ENCODE results near the gene ZNF497. TPM values are rescaled to one million over a fixed set of nuclear protein-coding genes. Genes with fewer than 3 reads are reported as not detected.

Gene ZNF497
- total RNA-seq, 1 donor from 2014 or later: 2.5 TPM

GRCh38 chr19:58382997-58383603 lies 20.5 kb upstream of the ZNF497 start:
- peaks cover 43% of the 10 kb centered on the region for H3K4me1 ChIP-seq
- intact Hi-C loops (cut with DNase I): no loop called here
- H3K27me3 ChIP-seq (ENCODE audit: low read depth): no peaks in the 10 kb centered on the region

DNA sequence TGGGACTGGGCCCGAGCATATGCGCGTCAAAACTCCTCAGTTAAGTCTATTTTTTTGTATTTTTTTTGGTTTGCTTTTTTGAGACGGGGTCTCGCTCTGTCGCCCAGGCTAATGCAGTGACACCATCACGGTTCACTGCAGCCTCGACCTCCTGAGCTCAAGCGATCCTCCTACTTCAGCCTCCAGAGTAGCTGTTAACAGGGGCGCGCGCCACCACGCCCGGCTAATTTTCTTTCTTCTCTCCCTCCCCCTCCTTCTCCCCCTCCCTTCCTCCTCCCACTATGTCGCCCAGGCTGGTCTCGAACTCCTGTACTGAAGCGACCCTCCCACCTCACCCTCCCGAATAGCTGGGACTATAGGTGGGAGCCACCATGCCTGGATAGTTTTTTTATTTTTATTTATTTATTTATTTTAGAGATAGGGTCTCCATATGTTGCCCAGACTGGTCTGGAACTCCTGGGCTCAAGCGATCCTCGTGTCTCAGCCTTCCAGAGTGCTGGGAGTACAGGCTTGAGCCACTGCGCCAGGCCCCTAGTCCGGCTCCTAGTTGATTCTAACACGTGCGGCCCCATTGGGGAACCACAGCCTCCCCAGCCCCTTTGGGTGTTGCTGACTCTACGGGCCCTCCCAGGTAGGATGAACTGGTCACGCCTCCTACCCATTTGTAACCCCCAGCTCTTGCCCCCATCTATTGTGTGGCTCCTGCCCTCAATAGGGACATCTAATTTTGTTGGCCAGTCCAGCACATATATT lies 19.1 kb upstream of the ZNF497 start:
- Histone ChIP-seq H3K4me1 (peaks cover 36% of the 10 kb centered on the region), H3K36me3 (no peaks in the 10 kb centered on the region), H3K4me3 (peak overlapping the region; percentile 85), H3K27ac (peak overlapping the region; percentile 94), H3K9me3 (no peaks in the 10 kb centered on the region), H3K27me3 (ENCODE audit: low read depth) (no peaks in the 10 kb centered on the region)
- DNase-seq (peak; percentile 56), ATAC-seq (no peak)
- intact Hi-C loops (cut with DNase I): no loop called here
- TF ChIP-seq, protein P1, sequence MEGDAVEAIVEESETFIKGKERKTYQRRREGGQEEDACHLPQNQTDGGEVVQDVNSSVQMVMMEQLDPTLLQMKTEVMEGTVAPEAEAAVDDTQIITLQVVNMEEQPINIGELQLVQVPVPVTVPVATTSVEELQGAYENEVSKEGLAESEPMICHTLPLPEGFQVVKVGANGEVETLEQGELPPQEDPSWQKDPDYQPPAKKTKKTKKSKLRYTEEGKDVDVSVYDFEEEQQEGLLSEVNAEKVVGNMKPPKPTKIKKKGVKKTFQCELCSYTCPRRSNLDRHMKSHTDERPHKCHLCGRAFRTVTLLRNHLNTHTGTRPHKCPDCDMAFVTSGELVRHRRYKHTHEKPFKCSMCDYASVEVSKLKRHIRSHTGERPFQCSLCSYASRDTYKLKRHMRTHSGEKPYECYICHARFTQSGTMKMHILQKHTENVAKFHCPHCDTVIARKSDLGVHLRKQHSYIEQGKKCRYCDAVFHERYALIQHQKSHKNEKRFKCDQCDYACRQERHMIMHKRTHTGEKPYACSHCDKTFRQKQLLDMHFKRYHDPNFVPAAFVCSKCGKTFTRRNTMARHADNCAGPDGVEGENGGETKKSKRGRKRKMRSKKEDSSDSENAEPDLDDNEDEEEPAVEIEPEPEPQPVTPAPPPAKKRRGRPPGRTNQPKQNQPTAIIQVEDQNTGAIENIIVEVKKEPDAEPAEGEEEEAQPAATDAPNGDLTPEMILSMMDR (IDR thresholded peaks at IDR 0.05): no peak

More at GRCh38 chr19:58382997-58383603, 20.5 kb upstream of the ZNF497 start:
- H3K27ac ChIP-seq: no peak overlapping the region
- TF ChIP-seq, protein P1 (IDR thresholded peaks at IDR 0.05): no peak
- H3K9me3 ChIP-seq: no peaks in the 10 kb centered on the region
- ATAC-seq: no peak
- DNase-seq: peak; percentile 30
- peaks cover 2% of the 10 kb centered on the region for H3K36me3 ChIP-seq
- H3K4me3 ChIP-seq: no peak overlapping the region

- Histone ChIP-seq H3K27me3 (ENCODE audit: low read depth) (no peaks in the 10 kb centered on the region), H3K4me3 (peak within 1 kb of the TSS; percentile 85), H3K36me3 (no peaks in the 10 kb centered on the region), H3K9me3 (no peaks in the 10 kb centered on the region), H3K27ac (peak within 1 kb of the TSS; percentile 94), H3K4me1 (peaks cover 29% of the 10 kb centered on the region)
- peak; percentile 100 for DNase-seq
- TF ChIP-seq, protein P1 (IDR thresholded peaks at IDR 0.05): no peak
- intact Hi-C loops (cut with DNase I): no loop called here
- peak; percentile 96 for ATAC-seq
Observed at GRCh38 chr19:58380662-58381459, 18.3 kb upstream of the ZNF497 start, which contains the start of gene ZNF837. ZNF837 (minus strand) TSS chr19:58381030; CDS start chr19:58369332, 11,698 bp downstream.

DNA sequence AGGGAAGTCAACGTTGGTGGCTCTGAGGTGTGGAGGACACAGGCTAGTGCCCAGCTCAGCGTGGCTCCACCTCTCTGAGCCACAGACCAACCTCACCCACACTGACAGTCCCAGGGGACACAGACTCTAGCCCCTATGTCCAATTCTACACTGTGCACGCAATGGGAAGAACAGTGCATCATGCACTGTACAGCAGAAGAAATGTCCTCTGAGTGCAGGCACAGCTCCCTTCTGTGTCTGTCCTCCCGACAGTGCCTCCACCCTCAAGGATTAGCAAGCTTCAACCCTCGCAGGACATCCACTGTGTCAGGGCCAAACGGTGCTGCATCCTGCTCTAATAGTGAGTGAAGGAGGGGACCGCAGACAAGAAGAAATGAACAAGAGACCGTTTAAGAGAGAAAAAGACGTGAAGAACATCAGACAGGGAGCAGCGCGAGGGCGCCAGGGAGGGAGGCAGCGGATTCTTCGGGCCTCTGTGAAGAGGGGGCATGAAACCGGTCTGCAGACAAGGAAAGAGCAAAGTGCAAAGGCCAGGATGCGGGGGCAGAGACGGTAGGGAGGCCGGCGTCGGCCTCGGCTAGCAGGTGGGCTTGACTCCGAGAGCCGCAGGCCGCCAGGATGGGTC lies 17.6 kb upstream of the ZNF497 start:
- no peaks in the 10 kb centered on the region for H3K9me3 ChIP-seq

More for the DNA sequence above, 17.6 kb upstream of the ZNF497 start:
- TF ChIP-seq, protein P1 (IDR thresholded peaks at IDR 0.05): no peak
- Histone ChIP-seq H3K27me3 (ENCODE audit: low read depth) (no peaks in the 10 kb centered on the region), H3K4me3 (peak overlapping the region; percentile 85), H3K27ac (peak overlapping the region; percentile 94), H3K4me1 (peaks cover 23% of the 10 kb centered on the region), H3K36me3 (no peaks in the 10 kb centered on the region)
- DNase-seq: no peak
- intact Hi-C loops (cut with DNase I): no loop called here
- ATAC-seq: no peak

All from lower lobe of right lung (tissue), 2 donors.